Endothelial cell of umbilical vein (primary cell): ENCODE data around the gene SLC47A2. TPM values are rescaled to one million over a fixed set of nuclear protein-coding genes. Genes with fewer than 3 reads are reported as not detected.
"Not testable (repeated sequence)": the region's sequence is repeated elsewhere in the genome, so short reads cannot be mapped to it uniquely, and the experiment has no call there.

ENCODE experiments used
- BruUV-seq: library from RNA; stranded (reverse); fragments of 400-500 nt; replicated peaks from 2 replicates; lab custom pipeline; 2021; lab: Mats Ljungman, UMichigan
- CTCF ChIA-PET: fragments of 300-600, 350-600 bp; sonication (Branson Sonifier 250); formaldehyde crosslinking; loops from one replicate; lab custom pipeline; 2021; ENCODE audit warnings: antibody characterized with exemption, inconsistent platforms; lab: Charles Lee
- POLR2A ChIA-PET: fragments of 300-600, 350-600 bp; sonication (Branson Sonifier 250); formaldehyde crosslinking; loops from one replicate; lab custom pipeline; 2021; ENCODE audit warnings: antibody characterized with exemption, inconsistent platforms; lab: Charles Lee
- DNase-seq: peaks from one replicate; pipeline ENCODE4 v3.0.0-alpha.2; 2011; ENCODE audit warnings: low read depth, low spot score
- FAIRE-seq: peaks from 2 replicates; lab custom pipeline; 2011; peaks lifted over from hg19 to GRCh38; lab: Jason Lieb, UNC
- H2AFZ ChIP-seq: 2 replicates; pipeline ENCODE4 v1.6.0; 2012; ENCODE audit warnings: low read depth, low read length, control low read depth, inconsistent platforms
- H3K27ac ChIP-seq: 2 replicates; pipeline ENCODE4 v1.5.1; 2011; ENCODE audit warnings: low read depth, mild to moderate bottlenecking, control low read depth, low read length, moderate library complexity; ENCODE audit not compliant: insufficient read depth
- H3K27me3 ChIP-seq, 2 experiments: 2 replicates each; pipeline versions ENCODE4 v1.6.0 to v1.6.1; 2011; ENCODE audit warnings: low read length in 2 of 2, mixed read lengths in 1 of 2; ENCODE audit not compliant: control insufficient read depth in 2 of 2, insufficient read depth in 2 of 2
- H3K36me3 ChIP-seq, 2 experiments: 2 replicates in 1 of 2; 3 replicates in 1 of 2; pipeline ENCODE4 v1.5.1; 2011; ENCODE audit warnings: low read length in 2 of 2, mild to moderate bottlenecking in 1 of 2, moderate library complexity in 1 of 2; ENCODE audit not compliant: control insufficient read depth in 2 of 2, insufficient read depth in 2 of 2; ENCODE audit errors: extremely low read depth in 1 of 2
- H3K4me1 ChIP-seq: 3 replicates; pipeline ENCODE4 v1.5.1; 2011; ENCODE audit warnings: mild to moderate bottlenecking, low read length; ENCODE audit not compliant: control insufficient read depth, insufficient read depth; ENCODE audit errors: extremely low read depth
- H3K4me2 ChIP-seq: 2 replicates; pipeline ENCODE4 v1.6.1; 2011; ENCODE audit warnings: low read length, control low read depth, mixed read lengths; ENCODE audit not compliant: insufficient read depth
- H3K4me3 ChIP-seq, 3 experiments: fragments of 200-600 bp in 1 of 3; sonication (generic), shearing (Covaris generic) in 1 of 3; replicated peaks in 1 of 3; 2 replicates each; pipeline ENCODE4 v1.5.1; 2011 to 2016; ENCODE audit warnings: control low read depth in 3 of 3, low read length in 3 of 3, mild to moderate bottlenecking in 2 of 3, inconsistent platforms in 1 of 3, low read depth in 1 of 3, moderate library complexity in 1 of 3; ENCODE audit not compliant: insufficient read depth in 1 of 3
- H3K79me2 ChIP-seq: 2 replicates; pipeline ENCODE4 v1.6.0; 2012; ENCODE audit warnings: low read length, inconsistent platforms; ENCODE audit not compliant: control insufficient read depth, insufficient read depth
- H3K9ac ChIP-seq: replicated peaks from 2 replicates; pipeline ENCODE3; 2011; ENCODE audit warnings: low read length, control low read depth; ENCODE audit not compliant: insufficient read depth; ENCODE audit errors: extremely low read depth
- H3K9me1 ChIP-seq: replicated peaks from 3 replicates; pipeline ENCODE4 v1.6.0; 2011; ENCODE audit warnings: mild to moderate bottlenecking, low read length; ENCODE audit not compliant: control insufficient read depth, insufficient read depth; ENCODE audit errors: extremely low read depth
- H3K9me3 ChIP-seq: replicated peaks from 2 replicates; pipeline ENCODE4 v1.5.1; 2012; ENCODE audit warnings: low read length, inconsistent platforms; ENCODE audit not compliant: control insufficient read depth, insufficient read depth
- H4K20me1 ChIP-seq: replicated peaks from 2 replicates; pipeline ENCODE3; 2011; ENCODE audit warnings: mild to moderate bottlenecking, low read length; ENCODE audit not compliant: control insufficient read depth, insufficient read depth; ENCODE audit errors: extremely low read depth
- EZH2 ChIP-seq: IDR thresholded peaks from 2 replicates; pipeline ENCODE4 v1.6.1; 2012; ENCODE audit warnings: borderline replicate concordance, low read depth, mild to moderate bottlenecking, moderate library complexity, low read length, inconsistent platforms; ENCODE audit not compliant: severe bottlenecking
- FOS ChIP-seq: IDR thresholded peaks from 2 replicates; pipeline ENCODE4 v1.6.1; 2011; ENCODE audit warnings: mild to moderate bottlenecking, low read length, moderate library complexity, borderline replicate concordance; ENCODE audit not compliant: insufficient read depth
- GATA2 ChIP-seq: IDR thresholded peaks from 2 replicates; pipeline ENCODE4 v1.7.0; 2011; ENCODE audit warnings: low read depth, mild to moderate bottlenecking, moderate library complexity, mixed read lengths, low read length; ENCODE audit not compliant: insufficient read length, insufficient read depth
- JUN ChIP-seq: IDR thresholded peaks from 2 replicates; pipeline ENCODE4 v1.6.1; 2011; ENCODE audit warnings: borderline replicate concordance, low read depth; ENCODE audit not compliant: insufficient read length, insufficient read depth
- MAX ChIP-seq: IDR thresholded peaks from 2 replicates; pipeline ENCODE4 v1.6.1; 2011; ENCODE audit not compliant: insufficient read depth, insufficient read length
- MYC ChIP-seq: IDR thresholded peaks from one replicate; pipeline ENCODE4 v1.6.1; 2011; ENCODE audit warnings: mild to moderate bottlenecking, low read depth, low read length
- POLR2A ChIP-seq: IDR thresholded peaks from 2 replicates; pipeline ENCODE4 v1.6.1; 2012; ENCODE audit warnings: low read depth, mild to moderate bottlenecking, control low read depth, low read length
- POLR2AphosphoS5 ChIP-seq: IDR thresholded peaks from 2 replicates; pipeline ENCODE4 v1.6.1; 2012; ENCODE audit warnings: low read depth, mild to moderate bottlenecking, control low read depth, low read length, moderate library complexity; ENCODE audit not compliant: insufficient read depth
- dilution Hi-C: fragments of 300-500 bp; cut with MboI; formaldehyde crosslinking; loops from one replicate; pipeline ENCODE4 v1.15.0; 2019; ENCODE audit warnings: low sequenced_read_pairs; ENCODE audit not compliant: extremely low pct_ligation_motif_present
- intact Hi-C: fragments of 100-400 bp; cut with micrococcal nuclease; formaldehyde crosslinking; loops from one replicate; pipeline ENCODE4 v1.10.0; 2022
- polyA plus RNA-seq, 4 experiments: library from polyadenylated mRNA; depleted of rRNA in 3 of 4; stranded (reverse) in 3 of 4; unstranded in 1 of 4; fragments of >200 nt; gene quantifications; 2 replicates each; pipeline versions ENCODE4 v1.2.1 to v1.2.3, GENCODE V29; 2011 to 2012; ENCODE audit warnings: missing spikeins in 1 of 4
- total RNA-seq: library from RNA; stranded (reverse); gene quantifications from 2 replicates; pipeline ENCODE4 v1.2.3, GENCODE V29; 2021
- TF ChIP-seq, protein P1 (sequence below), 2 donors: IDR thresholded peaks; 1 replicate in 1 of 2; 2 replicates in 1 of 2; pipeline ENCODE4 v1.5.1; 2011; ENCODE audit warnings: low read length in 2 of 2, mild to moderate bottlenecking in 2 of 2, moderate library complexity in 2 of 2, control low read depth in 1 of 2, inconsistent platforms in 1 of 2, low read depth in 1 of 2; ENCODE audit not compliant: insufficient read depth in 1 of 2; ENCODE audit errors: extremely low read depth in 1 of 2

Gene SLC47A2
- total and polyA plus RNA-seq, 2 donors (not counting 3 experiments of a cell fraction or from before 2014, with no cell fraction given), result not detected

- intact Hi-C loops, result no loop called here
- POLR2A ChIA-PET, result no interaction called here
Measured at GRCh38 chr17:19670908-19671307, 45.5 kb downstream of the SLC47A2 start.

GRCh38 chr17:19669680-19670079 lies 46.7 kb downstream of the SLC47A2 start:
- H3K4me1 ChIP-seq, H3K9me3 ChIP-seq, H3K27ac ChIP-seq, intact Hi-C loops, H3K4me2 ChIP-seq, FAIRE-seq, H3K36me3 ChIP-seq, H4K20me1 ChIP-seq, H3K9ac ChIP-seq, H3K4me3 ChIP-seq, H3K9me1 ChIP-seq, H3K79me2 ChIP-seq, POLR2A ChIA-PET, BruUV-seq, DNase-seq, H3K27me3 ChIP-seq, H2AFZ ChIP-seq, dilution Hi-C loops: not testable (repeated sequence)
- CTCF ChIA-PET, result interaction anchor here (1.2 to 1.6 kb wide), 2 partner anchors 93 to 307 kb away, joined by 4 read pairs; partner anchors contain the start of gene B9D1

More at GRCh38 chr17:19670908-19671307, 45.5 kb downstream of the SLC47A2 start:
- TF ChIP-seq POLR2A, result no peak
- no peak for TF ChIP-seq EZH2
- TF ChIP-seq JUN, result no peak
- no peak for TF ChIP-seq MYC
- TF ChIP-seq, protein P1, sequence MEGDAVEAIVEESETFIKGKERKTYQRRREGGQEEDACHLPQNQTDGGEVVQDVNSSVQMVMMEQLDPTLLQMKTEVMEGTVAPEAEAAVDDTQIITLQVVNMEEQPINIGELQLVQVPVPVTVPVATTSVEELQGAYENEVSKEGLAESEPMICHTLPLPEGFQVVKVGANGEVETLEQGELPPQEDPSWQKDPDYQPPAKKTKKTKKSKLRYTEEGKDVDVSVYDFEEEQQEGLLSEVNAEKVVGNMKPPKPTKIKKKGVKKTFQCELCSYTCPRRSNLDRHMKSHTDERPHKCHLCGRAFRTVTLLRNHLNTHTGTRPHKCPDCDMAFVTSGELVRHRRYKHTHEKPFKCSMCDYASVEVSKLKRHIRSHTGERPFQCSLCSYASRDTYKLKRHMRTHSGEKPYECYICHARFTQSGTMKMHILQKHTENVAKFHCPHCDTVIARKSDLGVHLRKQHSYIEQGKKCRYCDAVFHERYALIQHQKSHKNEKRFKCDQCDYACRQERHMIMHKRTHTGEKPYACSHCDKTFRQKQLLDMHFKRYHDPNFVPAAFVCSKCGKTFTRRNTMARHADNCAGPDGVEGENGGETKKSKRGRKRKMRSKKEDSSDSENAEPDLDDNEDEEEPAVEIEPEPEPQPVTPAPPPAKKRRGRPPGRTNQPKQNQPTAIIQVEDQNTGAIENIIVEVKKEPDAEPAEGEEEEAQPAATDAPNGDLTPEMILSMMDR (IDR thresholded peaks at IDR 0.05; ENCODE audit: extremely low read depth in 1 of 2, insufficient read depth in 1 of 2, low read depth in 1 of 2, low read length in 2 of 2), result no peak
- TF ChIP-seq MAX, result no peak
- no peak for TF ChIP-seq POLR2AphosphoS5
- no peak for TF ChIP-seq GATA2
- no peak for TF ChIP-seq FOS
- no peaks in the 10 kb centered on the region for H3K4me1 ChIP-seq
- H3K27me3 ChIP-seq, result no peaks in the 10 kb centered on the region
- H3K36me3 ChIP-seq, result peaks cover 0 to 2% of the 10 kb centered on the region in 2 experiments
- no peaks in the 10 kb centered on the region for H3K79me2 ChIP-seq
- BruUV-seq, result no TSS peak
- no peaks in the 10 kb centered on the region for H3K9me1 ChIP-seq
- no peaks in the 10 kb centered on the region for H4K20me1 ChIP-seq
- no peak overlapping the region for H3K4me2 ChIP-seq
- no peak overlapping the region for H2AFZ ChIP-seq
- dilution Hi-C loops, result no loop called here
- no peak overlapping the region for H3K9ac ChIP-seq
- H3K4me3 ChIP-seq, result no peak overlapping the region
- DNase-seq, result no peak
- no peak for FAIRE-seq
- CTCF ChIA-PET, result interaction anchor here (1.3 to 3.1 kb wide), 7 partner anchors 13 to 158 kb away, joined by 3 to 14 read pairs (median 9); partner anchors contain the start of gene ALDH3A2
- H3K9me3 ChIP-seq, result no peaks in the 10 kb centered on the region
- H3K27ac ChIP-seq, result no peak overlapping the region
